GM20000 (cell line): ENCODE data around the gene PPP2R5E.

Source experiments
- DNase-seq: peaks from one replicate; pipeline ENCODE4 v3.0.0; 2012; ENCODE audit warnings: low spot score
- CTCF ChIP-seq: IDR thresholded peaks from 2 replicates; pipeline ENCODE4 v1.5.1; 2012; ENCODE audit warnings: mild to moderate bottlenecking, control low read depth; ENCODE audit errors: extremely low read depth, missing control alignments

The PPP2R5E gene

GRCh38 chr14:63443361-63443760, 99.8 kb downstream of the PPP2R5E start:
- no peak for TF ChIP-seq CTCF
- no peak for DNase-seq

DNA sequence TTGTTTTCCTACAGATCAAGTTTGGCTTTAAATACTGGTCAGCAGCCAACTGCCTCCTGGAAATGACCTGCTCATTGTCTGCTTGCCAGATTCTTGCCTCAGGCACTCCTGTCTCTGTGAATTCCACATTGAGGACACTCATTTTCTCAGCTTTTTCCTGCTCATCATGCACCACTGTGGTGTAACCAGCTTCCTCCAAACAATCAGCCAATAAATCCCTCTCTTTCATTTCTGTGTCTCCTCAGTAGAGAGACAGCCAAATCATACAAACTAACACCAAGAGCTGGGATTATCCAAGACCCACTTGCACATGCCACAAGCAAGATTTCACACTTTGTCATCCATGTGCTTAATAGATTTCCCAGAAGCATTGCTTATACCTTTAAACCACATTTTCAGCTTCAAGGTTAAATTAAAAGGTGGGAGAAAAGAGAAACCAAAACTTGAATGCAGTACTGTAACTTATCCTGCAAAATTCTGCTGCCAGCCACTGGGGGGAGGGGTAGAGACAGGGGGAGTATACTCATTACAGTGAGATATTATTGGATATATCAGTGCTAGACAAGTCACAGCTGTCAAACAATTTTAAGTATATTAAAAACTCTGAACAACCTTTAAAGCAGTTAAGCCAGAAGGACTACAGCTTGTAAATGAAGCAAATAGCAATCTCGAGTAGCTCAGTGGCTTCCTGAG, 105.0 kb downstream of the PPP2R5E start:
- no peak for TF ChIP-seq CTCF
- DNase-seq, result peak; percentile 23

GRCh38 chr14:63436286-63437098, 106.7 kb downstream of the PPP2R5E start:
- no peak for DNase-seq
- TF ChIP-seq CTCF, result no peak

GRCh38 chr14:63435838-63436237, 107.3 kb downstream of the PPP2R5E start:
- TF ChIP-seq CTCF, result no peak
- DNase-seq, result no peak

DNA sequence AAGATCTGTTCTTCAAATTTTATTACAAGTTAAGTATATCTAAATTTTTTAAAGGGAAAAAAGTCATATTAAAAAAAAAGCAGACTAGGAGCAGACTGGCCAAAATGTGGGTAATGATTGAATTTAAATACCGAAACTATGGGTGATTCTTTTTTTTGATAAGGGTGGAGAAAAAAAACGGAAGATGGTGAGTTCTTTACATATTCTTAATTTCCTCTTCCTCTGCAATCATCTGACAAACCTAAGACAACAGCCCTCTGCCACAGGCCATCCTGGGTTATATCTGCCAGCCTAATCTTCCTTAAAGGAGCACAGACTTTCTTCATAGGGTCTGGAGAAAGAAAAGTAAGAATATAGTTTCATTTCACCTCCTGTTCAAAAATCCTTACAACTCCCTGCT, 108.0 kb downstream of the PPP2R5E start:
- TF ChIP-seq CTCF, result no peak
- no peak for DNase-seq

- TF ChIP-seq CTCF, result no peak
- DNase-seq, result no peak
These were observed 110.2 kb downstream of the PPP2R5E start for GRCh38 chr14:63432888-63433552.

- DNase-seq, result no peak
- TF ChIP-seq CTCF, result no peak
These were observed 110.9 kb downstream of the PPP2R5E start for GRCh38 chr14:63432228-63432627.
